ENCODE results near the gene HSD17B12.
"Not testable (repeated sequence)": the region's sequence is repeated elsewhere in the genome, so short reads cannot be mapped to it uniquely, and the experiment has no call there.

The HSD17B12 gene

DNA sequence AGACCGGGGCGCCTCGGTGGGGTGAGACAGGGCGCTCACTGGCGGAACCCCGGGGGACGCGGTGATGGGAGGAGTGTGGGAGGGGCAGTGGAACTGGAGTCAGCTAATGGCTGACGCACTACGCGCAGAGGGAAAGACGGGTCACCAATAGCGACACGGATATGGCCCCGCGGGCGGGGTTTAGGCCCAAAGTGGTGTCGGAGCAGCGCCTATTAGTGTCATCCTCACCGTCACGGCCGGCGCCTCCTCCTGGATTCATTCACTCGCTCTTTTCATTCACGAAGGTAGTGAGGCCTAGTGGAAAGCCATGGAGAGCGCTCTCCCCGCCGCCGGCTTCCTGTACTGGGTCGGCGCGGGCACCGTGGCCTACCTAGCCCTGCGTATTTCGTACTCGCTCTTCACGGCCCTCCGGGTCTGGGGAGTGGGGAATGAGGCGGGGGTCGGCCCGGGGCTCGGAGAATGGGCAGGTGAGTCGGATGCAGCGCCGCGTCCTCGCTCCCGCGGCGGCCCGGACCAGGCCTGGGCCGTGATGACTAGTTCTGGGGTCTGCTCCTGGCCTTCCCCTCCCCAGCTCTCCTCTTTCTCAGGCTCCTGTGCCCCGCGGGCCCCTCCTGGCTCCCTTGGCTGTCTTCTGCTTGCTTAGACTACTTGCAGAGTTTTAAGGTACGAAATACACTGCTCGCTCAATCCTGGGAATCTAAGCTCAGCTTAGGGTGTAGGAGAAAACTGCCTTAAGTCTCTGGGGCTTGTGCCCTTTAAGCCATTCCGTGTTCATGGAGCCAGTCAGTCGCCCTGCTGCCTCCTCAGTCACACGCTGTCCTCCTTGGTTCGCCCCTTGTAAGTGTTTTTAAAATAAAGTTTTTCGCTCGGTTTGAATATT lies at the start of gene HSD17B12:
Gene HSD17B12, plus strand, starts transcription at position 218 of the 880 bp plus-strand sequence. Its CDS starts 90 bp downstream, at position 308.
- DNase-seq (ENCODE audit: low read depth, low spot score), result peak; percentile 99

DNA sequence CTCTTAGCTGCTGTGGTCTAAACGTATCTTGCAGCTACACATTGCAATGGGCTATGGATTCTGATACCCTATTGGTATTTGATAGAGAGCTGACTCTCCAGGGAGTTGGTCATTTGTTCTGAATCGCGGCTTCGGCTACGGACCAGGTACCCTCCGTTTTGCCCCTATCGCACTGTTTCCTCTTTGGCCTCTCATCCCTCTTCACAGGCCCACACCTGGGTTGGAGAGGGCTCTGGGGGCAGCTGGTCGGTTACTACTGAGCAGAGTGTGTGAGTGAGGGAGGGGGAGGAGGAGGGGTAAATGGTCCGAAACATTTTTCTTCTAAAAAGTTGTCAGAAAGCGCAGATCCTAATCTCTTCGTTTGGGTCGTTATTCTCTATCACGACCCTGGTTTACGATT lies 48.8 kb upstream of the HSD17B12 start:
- DNase-seq (ENCODE audit: low read depth, low spot score), result no peak

DNA sequence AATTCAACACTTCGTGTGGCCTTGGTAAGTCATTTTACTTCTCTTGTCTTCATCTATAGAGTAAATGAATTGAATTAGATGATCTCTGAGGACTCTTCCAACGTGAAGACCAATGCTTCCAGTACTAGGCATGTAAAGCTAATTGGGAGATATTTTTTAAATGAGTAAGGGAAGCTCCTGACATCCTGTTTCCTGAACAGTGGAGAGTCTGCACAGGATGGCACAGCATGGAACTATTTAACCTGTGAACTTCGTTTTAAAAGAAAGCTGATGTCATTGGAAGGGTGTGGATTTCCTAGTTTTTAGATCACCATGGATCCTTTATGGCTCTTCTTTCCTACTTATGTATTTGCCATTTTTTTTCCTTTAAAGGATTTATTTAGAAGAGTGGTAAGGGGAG lies 48.4 kb upstream of the HSD17B12 start:
- no peak for DNase-seq (ENCODE audit: low read depth, low spot score)

DNA sequence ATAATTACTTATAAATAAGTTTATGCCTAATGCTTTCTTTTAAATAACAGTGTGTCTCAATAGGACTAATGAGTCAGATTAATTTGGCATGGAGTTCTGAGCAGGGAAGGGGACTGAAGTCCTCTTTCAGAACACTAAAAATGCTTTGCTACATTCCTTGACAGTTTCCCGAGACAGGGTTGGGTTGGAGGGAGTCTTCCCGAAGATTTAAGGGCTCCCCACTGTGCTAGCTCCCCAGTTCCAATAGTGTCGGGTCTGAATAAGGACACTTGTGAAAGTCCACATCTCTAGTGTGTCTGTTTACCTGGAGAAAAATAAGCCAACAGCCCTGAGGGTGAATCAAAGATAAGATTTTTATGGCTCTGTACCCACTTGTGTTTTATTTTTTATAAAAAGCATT lies 41.8 kb upstream of the HSD17B12 start:
- DNase-seq (ENCODE audit: low read depth, low spot score), result no peak

DNA sequence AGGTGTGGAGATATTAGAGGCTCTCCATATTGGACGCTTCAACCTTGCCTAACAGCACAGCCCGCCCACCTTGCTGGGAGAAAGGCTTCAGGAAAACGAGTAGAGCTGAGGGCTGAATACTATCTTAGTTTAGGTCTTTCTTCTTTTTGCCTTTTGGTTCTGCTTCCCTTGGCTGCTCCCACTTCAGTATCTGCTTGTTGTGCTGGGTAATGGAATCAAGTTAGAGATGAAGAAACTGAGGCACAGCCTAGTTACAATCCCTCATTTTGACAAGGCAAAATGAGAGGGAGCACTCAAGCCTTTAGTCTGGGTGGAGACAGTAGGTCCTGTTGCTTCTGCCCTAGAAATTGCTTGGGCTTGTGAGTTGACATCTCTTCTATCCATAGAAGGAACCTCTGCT lies 41.3 kb upstream of the HSD17B12 start:
- DNase-seq (ENCODE audit: low read depth, low spot score), result no peak

DNA sequence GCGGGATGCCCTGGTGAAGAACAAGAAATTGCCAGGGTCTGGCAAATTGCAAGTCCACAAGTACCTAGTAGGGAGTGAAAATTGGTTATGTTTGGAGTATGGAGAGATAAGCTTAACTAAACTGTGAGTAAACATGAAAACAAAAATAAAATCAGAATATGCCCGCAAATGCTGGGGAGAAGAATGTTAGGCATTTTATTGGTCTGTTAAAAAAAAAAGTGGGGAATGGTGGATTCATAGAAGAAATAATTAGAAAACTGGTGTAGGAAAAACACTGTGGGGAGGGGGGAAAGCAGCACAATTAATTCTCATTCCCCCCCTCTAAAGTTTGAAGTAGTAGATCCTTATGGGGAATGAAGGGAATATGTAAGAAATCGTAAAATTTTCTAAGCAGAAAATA lies 40.6 kb upstream of the HSD17B12 start:
- DNase-seq (ENCODE audit: low read depth, low spot score), result no peak

DNA sequence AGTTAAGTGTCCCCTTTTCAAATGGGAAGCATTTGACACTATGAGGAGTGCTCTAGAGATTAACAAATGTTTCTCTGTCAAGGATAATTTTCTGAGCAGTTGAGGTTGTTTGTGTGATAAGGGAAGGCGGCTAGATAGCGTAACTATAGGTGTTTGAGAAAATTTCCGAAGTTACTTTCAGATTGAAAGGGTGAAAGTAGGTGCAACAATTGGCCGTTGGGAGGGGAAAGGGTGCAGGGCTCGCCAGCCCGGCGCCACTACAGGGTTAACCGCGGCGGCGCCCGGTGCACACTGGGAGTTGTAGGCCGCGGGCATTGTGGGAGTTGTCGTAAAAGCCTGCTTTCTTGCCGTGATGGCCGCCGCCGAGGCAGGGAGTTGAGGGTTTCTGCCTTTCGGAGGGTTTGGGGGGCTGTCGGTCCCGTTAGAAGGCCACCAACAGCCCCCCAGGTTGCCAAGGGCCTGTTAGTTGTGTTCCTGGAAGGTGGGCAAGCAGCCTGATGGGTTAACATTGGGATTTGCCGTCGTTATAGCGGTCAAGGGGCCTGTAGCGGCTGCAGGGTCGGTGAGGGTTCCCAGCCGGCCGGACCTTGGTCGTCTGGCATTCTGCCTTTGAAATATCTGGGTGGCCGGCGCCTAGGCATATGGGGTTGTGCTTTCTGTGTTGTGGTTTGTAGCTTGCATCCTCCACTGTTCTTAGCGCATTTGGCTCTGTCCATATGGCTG lies 36.5 kb upstream of the HSD17B12 start:
- peak; percentile 93 for DNase-seq (ENCODE audit: low read depth, low spot score)

DNA sequence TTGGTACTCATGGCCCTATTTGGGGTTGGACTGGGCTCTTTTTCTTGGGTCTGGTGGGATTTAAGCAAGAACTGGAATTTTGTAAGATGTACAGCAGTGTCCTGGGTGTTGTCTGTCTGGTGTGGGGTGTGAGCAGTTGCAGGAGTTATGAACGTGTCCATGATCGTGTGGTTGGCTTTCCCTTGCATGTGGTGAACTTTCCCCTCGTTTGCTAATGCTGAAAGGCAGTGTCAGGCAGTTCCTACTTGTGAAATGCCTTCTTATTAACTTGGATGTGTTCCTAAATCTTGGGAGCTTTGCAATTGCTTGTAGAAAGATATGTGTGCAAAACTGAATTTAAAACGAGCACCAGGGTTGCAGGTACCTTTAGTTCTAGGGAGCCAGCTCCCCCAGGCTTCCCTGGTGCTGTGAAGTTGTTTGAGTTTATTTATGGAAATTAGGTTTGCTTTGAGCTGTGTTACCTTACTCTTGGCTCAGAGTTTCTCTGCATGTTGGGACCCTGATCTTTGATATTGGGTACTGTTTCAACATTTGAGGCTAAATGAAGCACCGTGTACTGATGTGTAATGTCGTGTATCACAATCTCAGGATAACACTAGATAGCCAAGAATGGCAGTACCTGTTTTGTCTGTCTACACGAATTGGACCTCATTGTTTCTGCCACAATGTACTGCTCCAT lies 35.8 kb upstream of the HSD17B12 start:
- DNase-seq (ENCODE audit: low read depth, low spot score), result no peak

DNA sequence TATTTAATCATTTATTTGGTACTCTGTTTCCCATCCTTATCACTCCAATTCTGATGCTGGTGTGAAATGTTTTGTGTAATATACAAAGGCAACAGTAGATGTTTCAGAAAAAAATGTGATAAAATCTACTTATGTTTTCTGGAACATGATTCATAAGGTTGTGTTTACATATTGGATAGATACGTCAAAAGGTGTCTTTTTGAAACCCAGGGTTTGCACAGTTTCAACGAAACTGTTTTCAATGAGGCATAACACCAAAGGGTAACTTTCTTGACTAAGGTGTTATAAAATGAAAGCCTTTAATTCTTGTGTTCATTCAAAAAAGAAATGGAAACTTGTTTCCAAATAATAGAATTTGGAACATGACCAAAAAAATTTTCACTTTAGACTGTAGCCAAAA lies 33.8 kb upstream of the HSD17B12 start:
- DNase-seq (ENCODE audit: low read depth, low spot score), result no peak

DNA sequence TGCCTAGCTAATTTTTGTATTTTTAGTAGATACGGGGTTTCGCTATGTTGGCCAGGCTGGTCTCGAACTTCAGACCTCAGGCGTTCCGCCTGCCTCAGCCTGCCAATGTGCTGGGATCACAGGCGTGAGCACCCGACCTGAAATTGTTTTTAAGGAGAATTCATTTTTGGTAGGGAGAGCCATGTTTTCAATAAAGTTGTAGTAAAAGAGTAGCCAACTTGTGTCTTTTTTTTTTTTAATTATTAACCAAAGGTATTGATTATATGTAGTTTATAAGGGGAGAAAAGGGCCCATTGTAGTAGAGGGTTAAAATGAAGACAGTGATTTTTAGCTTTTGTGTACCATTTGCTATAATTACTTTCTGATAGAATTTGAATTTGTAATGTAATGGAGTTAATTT lies 31.6 kb upstream of the HSD17B12 start:
- no peak for DNase-seq (ENCODE audit: low read depth, low spot score)

DNA sequence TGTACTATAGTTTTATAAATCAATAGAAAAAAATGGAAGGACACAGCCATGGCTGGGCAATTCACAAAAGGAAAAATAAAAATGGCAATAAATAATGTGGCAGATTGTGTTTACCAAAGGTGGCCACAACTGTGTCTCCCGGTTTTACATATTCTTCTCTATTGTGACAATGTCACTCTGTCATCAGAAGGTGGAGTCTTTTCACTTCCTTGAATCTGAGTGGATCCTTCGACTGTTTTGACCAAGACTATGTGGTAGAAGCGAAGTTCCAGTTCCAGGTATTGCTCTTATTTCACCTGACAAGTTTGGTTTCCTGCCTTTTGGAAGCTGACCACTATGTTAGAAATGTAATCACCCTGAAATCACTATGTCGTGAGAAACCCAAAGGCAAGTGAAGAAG lies 31.0 kb upstream of the HSD17B12 start:
- DNase-seq (ENCODE audit: low read depth, low spot score), result no peak

DNA sequence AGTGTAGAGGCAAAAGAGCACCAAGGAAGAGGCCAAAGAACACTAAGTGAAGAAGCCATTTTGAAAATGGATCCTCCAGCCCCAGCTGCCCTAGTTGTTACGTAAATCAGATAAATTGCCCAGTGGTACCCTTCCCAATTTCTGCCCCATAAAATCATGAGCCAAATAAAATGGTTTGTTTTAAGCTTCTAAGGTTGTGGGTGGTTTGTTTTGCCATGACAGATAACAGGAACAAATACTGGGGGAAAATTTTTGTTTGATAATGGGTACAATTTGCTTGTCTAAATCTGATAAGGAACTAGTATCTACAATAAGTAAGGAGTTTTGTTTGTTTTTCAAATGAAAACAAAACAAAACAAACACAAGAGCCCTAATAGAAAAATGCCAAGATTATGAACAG lies 30.6 kb upstream of the HSD17B12 start:
- no peak for DNase-seq (ENCODE audit: low read depth, low spot score)

DNA sequence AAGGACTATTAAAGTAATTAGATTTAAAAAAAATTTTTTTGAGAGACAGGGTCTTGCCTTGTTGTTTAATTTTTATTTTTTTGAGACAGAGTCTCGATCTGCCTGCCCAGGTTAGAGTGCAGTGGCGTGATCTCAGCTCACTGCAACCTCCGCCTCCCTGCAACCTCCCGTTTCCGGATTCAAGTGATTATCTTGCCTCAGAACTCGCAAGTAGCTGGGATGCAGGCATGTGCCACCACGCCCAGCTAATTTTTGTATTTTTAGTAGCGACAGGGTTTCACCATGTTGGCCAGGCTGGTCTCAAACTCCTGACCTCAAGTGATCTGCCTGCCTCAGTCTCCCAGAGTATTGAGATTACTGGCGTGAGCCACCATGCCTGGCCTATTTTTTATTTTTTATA lies 17.5 kb upstream of the HSD17B12 start:
- DNase-seq (ENCODE audit: low read depth, low spot score), result not testable (repeated sequence)

DNA sequence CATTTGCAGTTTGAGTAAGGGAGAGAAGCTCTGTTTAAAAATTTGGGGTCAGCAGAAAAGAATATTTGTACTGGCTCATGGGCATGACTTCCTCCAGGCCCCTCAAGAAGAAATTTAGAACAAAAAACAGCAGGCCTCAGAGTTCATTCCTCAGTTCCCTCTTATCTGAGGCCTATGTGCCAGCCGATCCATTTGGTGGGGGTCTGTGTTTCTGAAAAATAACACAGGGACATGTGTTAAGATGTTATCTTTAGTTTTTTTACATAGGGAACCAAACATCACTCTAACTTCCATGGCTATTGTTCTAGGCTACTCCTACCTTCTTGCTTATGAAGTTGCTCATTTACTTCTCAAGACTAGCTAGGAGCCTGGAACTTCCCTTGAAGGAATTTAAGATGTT lies 16.2 kb upstream of the HSD17B12 start:
- DNase-seq (ENCODE audit: low read depth, low spot score), result no peak

DNA sequence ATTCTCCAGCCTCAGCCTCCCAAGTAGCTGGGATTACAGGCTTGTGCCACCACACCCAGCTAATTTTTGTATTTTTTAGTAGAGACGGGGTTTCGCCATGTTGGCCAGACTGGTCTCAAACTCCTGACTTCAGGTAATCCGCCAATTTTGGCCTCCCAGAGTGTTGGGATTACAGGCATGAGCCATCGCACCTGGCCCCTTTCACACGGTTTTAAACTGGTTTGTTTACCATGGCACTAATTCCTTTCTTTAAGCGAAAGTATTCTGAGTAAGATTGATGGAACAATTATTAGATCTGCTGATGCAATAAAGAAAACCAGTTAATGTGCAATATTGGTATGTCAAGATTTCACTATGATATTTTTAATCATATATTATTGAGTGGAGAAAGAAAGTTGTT lies 9.3 kb upstream of the HSD17B12 start:
- DNase-seq (ENCODE audit: low read depth, low spot score), result not testable (repeated sequence)

DNA sequence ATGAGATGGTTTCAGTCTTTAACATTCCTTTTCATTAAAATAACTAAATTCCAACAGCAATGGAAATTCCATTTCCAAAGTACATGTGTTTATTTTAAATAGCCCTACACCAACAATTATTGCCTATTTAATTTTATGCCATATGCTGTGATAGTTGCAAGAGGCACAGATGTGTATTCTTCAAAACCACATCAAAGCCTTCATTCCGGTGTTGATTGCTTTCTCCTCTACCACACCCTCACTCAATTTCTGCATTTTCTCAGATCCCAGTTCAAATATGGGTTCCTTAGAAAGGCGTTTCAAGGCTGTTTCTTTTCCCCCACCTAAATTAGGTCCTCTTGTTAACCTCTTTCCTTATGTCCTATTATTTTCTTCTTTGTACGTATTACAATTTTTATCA lies 6.0 kb upstream of the HSD17B12 start:
- no peak for DNase-seq (ENCODE audit: low read depth, low spot score)

DNA sequence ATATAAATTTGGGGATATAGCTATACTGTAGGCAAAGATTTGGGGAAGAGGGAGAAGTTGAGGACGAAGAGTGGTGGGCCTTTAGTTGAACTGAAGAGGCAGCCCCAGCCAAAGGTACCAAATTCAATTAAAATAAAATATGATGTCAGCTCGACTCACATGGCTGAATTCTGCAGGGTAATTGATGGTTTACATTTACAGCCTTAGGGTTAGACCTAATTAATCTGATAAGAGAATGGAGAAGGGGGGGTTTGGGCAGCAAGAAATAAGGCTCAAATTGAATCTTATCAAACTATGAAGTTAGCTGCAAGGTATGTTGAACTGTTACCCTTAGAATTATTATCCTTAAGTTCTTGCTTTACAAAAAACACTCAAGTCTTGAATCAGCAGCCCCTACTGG lies 3.6 kb upstream of the HSD17B12 start:
- no peak for DNase-seq (ENCODE audit: low read depth, low spot score)

DNA sequence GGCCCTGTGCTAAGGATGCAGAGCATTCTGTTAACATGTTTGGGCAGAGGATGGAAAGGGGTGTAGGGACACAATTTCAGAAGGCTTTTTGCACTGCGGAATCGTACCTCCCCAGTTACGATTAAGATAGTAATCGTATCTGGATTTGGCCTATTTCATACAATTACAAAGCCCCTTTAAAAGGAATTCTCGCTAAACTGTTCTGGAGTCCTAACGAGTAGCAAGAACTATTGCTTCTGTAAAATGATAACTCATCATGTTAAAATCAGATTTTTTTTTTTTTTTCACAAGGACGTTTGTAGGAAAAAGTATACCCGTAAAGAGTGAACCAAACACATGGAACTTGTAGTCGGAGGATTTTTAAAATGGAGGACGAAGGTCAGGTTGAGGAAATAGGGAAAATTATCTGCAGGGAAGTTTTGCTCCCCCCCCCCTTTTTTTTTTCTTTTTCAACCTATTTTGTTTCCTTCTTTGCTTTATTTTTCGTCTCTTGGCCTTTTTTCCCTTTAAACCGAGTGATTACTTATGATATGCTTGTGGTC lies 934 bp downstream of the HSD17B12 start:
- no peak for DNase-seq (ENCODE audit: low read depth, low spot score)

DNA sequence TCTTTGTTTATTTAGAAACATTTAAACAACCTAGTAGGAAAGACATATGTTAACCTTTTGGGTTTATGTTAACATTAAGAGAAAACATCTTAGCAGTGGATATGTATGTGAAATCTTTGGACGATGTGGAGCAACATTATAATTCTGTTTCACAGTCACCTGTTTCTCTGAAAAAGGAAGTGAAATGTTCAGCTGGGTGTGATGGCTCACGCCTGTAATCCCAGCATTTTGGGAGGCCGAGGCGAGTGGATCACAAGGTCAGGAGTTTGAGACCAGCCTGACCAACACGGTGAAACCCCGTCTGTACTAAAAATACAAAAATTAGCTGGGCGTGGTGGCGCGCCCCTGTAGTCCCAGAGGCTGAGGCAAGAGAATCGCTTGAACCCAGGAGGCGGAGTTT lies 1.5 kb downstream of the HSD17B12 start:
- DNase-seq (ENCODE audit: low read depth, low spot score), result not testable (repeated sequence)

DNA sequence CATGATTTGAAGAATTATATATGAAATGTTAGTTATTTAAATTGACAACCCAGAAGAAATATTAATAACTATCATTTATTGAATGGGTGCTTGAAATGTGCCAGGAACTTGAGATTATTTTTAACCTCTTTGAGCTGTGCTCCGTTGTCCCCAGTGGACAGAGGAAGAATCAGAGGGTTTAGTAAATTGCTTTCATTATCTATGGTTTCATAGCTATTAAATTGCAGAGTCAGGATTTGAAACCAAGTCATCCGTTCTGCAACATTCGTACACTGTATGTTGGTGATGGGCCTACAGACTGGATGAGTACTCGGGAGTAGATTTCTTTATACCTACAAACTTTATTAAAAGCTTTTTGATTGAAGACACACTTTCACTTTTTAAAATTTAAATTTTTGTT lies 4.9 kb downstream of the HSD17B12 start:
- no peak for DNase-seq (ENCODE audit: low read depth, low spot score)

DNA sequence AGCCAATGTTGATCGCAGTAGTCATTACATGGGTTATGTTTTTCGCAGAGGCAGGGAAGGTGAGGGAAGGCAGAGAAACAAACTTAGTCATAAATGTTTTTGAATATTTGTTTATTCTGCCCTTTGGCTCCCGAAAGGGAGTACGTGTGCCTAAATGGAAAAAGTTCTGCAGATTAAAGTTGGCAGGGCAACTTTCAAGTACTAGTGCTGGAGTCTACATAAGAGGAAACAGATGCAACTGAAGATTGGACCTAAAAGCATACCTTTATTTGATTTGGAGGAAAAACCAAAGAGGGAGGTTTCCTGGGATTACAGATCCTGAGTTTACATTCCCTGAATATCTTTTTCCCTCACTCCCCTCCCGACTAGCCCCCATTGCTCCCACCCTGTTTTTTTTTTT lies 5.7 kb downstream of the HSD17B12 start:
- DNase-seq (ENCODE audit: low read depth, low spot score), result no peak

DNA sequence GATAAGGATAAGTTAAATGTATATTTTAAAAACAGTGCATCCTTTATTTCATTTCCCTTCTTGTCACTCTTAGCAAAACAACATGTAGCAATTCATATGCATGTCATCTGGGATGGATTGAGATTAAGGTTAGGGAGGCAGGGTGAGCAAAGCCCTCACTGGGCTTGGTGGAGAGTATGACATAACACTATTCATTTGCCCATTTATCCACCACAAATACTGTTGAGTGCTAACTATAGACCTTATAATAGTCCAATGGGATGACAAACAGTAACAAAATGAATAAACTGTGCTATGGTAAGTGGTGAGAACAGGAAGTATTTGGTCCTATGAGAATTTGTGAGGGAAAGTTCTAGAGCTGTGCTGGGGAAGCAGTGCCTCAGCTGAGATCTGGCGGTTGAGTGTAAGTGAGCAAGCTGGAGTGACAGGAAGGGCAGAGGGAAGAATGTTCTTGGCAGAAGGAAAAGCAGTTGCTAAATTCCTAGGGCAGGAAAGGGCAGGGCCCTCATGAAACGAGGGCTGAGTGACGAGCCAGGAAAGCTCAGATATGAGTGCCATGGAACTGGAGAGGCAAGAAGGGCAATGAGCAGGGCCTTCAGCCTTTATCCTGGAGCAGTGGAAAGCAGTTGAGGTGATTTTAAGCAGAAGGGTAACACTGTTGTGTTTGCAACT lies 6.7 kb downstream of the HSD17B12 start:
- DNase-seq (ENCODE audit: low read depth, low spot score), result peak; percentile 50
